NCI-H128 (cell line): ENCODE measurements around the gene SH3D19.

Source experiments
- DNase-seq: peaks from one replicate; lab custom pipeline; 2025; ENCODE audit not compliant: unreplicated experiment; lab: John Stamatoyannopoulos, UW

Gene SH3D19

GRCh38 chr4:151199319-151200190 is 125.8 kb downstream of the SH3D19 start:
- DNase-seq, result no peak

GRCh38 chr4:151198748-151199147 is 126.7 kb downstream of the SH3D19 start:
- no peak for DNase-seq

- no peak for DNase-seq
Observed at GRCh38 chr4:151197247-151197646, 128.2 kb downstream of the SH3D19 start.

GRCh38 chr4:151195801-151196200 is 129.6 kb downstream of the SH3D19 start:
- DNase-seq, result no peak

- DNase-seq, result no peak
Observed at GRCh38 chr4:151193414-151193813, 132.0 kb downstream of the SH3D19 start.

GRCh38 chr4:151192556-151193235 is 132.7 kb downstream of the SH3D19 start:
- no peak for DNase-seq

GRCh38 chr4:151184523-151185458 is 140.6 kb downstream of the SH3D19 start:
- no peak for DNase-seq

- DNase-seq, result no peak
Observed at GRCh38 chr4:151182455-151182996, 142.9 kb downstream of the SH3D19 start.

GRCh38 chr4:151176685-151177084 is 148.7 kb downstream of the SH3D19 start:
- DNase-seq, result no peak

- DNase-seq, result no peak
Observed at GRCh38 chr4:151175754-151176631, 149.4 kb downstream of the SH3D19 start.

- DNase-seq, result no peak
Observed at GRCh38 chr4:151175233-151175632, 150.2 kb downstream of the SH3D19 start.

GRCh38 chr4:151174784-151175183 is 150.6 kb downstream of the SH3D19 start:
- DNase-seq, result no peak

- no peak for DNase-seq
Observed at GRCh38 chr4:151173871-151174270, 151.5 kb downstream of the SH3D19 start.

- no peak for DNase-seq
Observed at GRCh38 chr4:151169900-151170299, 155.5 kb downstream of the SH3D19 start.

GRCh38 chr4:151169223-151169622 is 156.2 kb downstream of the SH3D19 start:
- DNase-seq, result no peak

- DNase-seq, result no peak
Observed at GRCh38 chr4:151167561-151167960, 157.8 kb downstream of the SH3D19 start.

GRCh38 chr4:151166636-151167035 is 158.8 kb downstream of the SH3D19 start:
- DNase-seq, result peak; percentile 14

GRCh38 chr4:151165205-151166000 is 160.0 kb downstream of the SH3D19 start:
- no peak for DNase-seq

- no peak for DNase-seq
Observed at GRCh38 chr4:151163855-151164254, 161.6 kb downstream of the SH3D19 start.
